Measurements from ENCODE around the gene TJP3.

The TJP3 gene

DNA sequence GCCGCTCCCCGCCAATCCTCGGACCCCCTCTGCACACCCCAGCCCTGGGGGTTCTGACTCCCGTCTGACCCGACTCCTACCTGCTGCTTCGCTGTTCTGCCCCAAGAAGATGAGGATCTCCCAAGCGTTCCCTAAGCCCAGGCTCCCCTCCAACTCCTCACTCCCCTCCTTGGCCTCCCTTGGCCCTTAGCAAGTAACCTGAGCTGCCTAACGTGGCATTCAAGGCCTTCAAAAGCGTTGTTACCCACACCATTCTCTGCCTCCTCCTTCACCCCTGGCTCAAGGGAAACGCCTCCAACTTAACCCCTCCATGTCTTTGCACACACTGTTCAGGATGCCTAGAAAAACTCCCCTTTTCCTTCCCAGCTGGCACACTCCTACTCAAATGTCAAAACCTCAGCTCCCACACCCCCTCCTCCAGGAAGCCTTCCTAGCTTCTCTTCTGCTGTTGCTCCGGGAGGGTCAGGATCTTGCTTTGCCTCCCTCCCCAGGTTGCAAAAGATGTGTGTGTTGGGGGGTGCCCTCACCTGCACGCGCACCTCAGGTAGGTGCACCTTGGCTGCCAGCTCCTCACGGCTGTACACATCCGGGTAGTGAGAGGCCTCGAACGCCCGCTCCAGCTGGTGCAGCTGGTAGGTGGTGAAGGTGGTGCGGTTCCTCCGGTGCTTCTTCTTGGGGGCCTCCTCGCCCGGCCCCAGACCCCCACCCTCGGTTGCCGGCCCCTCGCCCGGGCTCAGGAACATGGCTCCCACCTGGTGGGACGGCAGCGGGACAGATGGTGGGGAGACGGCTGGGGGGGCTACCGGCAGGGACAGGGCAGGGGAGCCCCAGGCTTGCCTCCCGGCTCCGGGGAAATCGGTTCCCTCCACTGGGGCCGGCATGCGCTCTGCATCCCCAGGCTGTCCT, 63.1 kb downstream of the TJP3 start:
- DNase-seq, result no peak

DNA sequence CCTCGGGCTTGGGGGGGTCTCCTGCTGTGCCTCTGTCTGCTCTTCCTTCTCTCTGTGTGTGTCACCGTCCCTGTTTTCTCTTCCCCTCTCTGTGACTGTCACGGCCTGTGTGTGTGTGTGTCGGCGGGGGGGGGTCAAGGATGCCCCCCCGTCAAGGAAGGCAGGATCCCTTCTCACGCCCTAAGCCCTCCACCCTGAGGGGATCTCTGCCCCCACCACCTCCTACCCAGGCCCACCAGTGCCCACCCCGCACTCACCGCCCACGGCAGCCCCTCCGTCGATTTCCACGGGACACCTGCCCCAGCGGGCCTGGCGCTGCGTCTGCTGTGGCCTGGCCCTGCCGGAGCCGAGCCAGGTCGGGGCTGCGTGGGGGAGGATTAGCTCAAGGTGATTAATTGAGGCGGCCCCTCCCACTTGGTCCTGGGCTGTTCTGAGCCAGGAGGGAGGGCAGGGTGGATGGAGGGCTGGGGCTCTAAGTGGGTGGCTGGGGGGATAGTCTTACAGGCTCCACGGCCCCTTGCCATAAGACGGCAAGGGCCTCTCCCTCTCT, 63.8 kb downstream of the TJP3 start, which contains the start of gene RAX2:
RAX2 (minus strand) TSS at position 323 of the 550 bp plus-strand sequence. CDS start 486 bp downstream, outside the sequence.
- no peak for DNase-seq

DNA sequence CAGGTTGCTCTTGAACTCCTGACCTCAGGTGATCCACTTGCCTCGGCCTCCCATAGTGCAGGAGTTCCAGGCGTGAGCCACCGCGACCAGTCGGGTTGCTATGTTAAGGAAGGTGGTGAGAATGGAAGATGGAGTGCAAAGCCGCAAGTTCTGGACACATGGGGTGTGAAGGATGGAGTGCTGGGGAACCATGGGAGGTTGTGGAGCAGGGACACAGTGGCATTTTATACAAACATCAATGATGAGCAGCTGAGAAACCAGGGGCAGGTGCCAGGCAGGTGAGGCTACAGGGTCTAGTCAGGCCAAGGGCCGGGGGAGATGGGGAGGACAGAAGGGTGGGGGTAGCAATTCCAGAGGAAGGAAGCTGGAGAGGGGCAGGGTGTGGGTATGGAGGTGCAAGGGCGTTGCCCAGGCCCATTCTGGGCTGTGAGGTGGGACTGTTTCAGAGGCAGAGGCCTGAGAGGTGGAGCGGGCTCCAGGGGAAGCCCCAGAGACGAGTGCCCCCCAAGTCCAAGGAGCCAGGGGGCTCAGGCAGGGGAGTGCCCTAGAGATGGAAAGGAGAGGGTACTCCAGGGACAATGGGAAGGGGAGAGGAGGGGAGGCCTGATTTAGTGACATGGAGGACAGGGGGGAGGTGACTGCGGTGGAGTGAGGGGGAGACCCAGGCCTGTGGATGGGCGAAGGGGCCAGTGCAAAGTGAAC, 65.8 kb downstream of the TJP3 start:
- DNase-seq, result no peak

DNA sequence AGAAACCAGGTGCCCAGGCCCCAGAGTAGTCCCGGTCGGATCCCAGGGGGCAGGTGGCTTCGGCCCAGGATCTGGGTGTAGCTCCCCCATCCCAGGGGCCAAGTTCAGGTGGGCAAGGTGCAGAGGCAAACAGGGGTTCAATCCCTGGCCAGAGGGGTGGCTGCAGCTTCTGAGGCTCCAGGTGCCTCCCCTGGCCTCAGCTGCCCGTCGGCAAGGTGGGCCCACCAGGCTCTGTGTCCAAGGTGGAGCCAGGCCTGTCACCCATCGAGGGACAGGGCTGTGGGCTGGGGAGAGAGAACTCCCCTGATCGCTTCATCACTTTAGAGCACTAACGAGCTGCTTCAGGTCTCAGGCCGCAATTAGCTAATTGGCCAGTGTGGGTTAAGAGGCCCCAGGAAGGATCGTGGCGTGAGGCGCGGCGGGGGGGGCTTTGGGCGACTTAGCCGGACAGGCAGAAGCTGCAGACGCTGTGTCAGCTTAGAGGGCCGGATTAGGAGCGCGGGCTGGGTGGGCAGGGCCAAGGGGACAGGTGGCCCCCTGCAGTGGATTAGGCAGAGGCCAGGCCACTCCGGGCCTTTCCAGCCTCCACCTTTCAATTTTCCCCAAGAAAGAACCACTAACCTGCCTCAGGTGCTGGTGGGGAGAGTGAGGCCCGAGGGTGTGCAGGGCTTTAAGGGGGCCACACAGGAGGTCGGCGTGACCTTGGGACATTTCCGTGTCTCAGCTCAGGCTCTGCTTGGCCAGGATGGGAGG, 66.6 kb downstream of the TJP3 start:
- no peak for DNase-seq

DNA sequence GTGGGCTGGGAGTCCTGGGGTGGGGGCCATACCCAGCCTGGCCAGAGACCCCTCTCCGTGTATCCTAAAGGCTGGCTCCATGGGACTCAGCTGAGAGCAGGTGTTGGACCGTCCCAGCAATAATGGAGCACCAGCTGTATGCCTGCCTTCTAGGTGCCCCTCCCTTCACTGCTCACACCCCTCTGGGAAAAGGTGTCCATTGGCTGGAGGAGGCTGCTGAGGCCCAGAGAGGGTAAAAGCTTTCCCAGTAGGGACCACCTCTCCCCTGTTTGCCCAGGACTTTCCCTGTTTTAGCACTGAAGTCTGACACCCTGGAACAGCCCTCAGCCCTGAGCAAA, 67.2 kb downstream of the TJP3 start:
- no peak for DNase-seq

DNA sequence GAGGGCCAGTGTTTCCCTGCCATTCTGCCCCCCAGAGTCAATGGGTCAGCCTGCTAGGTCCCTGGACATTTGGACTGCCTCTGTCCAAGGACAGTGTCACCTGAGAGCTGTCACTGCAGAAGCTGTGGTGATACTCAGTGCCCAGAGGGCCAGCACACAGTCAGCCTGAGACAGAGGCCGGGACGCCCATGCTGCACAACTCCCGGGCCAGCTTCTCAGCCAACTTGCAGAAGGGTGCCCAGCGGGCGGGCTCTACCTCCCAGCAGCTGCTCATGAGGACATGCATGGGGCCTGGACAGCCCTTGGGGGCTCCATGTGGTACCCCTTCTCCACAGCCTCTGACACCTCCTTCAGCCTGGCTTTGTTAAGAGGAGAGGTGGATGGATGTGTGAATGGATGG, 67.6 kb downstream of the TJP3 start:
- DNase-seq, result no peak

DNA sequence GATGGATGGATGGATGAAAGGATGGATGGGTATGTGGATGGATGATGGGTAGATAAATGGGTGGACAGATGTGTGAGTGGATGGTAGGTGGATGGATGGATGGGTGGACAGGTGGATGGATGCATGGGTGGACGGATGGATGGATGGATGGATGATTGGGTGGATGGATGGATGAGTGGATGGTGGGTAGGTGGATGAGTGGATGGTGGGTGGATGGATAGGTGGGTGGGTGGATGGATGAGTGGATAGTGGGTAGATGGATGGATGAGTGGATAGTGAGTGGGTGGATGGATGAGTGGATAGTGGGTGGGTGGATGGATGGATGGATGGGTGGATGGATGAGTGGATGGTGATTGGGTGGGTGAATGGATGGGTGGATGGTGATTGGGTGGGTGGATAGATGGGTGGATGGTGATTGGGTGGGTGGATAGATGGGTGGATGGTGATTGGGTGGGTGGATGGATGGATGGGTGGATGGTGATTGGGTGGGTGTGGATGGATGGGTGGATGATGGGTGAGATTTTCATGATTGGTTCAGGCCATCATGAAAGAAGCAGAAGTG, 68.4 kb downstream of the TJP3 start:
- no peak for DNase-seq

DNA sequence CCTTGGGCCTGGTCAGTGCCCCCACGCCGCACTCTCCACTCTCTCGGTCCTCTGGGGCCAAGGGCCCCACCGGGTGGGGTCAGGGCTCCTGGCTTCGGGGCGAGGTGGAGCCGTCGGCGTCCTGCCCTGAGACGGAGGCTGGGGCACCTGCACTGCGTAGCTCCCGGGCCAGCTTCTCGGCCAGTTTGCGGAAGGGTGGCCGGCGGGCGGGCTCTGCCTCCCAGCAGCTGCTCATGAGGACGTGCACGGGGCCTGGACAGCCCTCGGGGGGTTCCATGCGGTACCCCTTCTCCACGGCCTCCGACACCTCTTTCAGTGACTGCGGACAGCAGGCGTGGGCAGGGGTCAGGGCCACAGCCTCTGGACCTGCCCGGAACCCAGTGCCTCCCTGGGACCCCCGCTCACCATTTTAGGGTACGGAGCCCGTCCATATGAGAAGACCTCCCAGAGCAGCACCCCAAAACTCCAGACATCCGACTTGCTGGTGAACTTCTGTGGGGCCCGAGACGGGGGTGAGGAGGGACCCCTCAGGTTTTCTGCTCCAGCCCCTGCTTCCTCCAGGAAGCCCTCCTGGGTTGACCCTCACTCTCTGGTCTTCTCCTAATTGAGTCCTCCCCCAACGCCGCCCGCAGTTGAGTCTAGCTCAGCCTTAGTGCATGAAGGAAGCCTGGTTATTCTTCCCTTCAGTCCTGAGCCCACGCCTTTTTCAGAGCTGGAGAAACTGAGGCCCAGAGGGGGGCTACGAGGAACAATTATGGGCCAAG, 70.1 kb downstream of the TJP3 start:
- DNase-seq, result no peak

DNA sequence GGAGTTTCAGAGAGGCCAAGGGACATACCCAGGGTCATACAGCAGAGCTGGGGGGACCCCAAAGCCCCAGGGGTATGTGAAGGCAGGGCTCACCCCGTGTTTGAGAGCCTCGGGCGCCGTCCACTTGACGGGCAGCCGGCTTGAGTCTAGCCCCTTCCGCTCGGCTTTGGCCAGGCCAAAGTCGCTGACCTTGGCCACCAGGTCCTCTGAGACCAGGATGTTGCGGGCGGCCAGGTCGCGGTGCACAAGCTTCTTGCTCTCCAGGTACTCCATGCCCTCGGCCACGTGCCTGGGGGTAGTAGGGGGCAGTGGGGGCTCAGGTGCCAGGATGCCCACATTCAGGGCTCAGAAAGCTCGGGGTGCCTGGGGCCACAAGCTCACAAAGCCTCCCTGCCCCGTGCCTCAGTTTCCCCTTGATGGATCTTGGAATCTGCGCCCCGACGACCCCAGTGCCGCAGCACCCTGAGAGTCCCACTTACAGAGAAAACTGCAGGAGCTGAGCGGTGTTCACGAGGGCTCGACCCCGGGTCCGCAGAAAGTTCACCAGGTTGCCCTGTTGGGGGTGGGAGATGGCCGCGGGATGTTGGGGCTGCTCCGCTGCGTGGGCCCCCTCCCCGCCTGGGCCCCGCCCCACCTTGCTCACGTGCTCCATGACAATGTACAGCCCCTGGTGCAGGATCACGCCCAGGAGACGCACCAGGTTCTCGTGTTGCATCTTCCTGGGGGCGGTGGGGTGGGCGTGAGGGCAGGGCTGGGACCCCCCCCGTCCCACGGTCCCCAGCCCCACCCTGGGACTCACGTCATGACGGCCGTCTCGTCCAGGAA, 70.9 kb downstream of the TJP3 start:
- no peak for DNase-seq

DNA sequence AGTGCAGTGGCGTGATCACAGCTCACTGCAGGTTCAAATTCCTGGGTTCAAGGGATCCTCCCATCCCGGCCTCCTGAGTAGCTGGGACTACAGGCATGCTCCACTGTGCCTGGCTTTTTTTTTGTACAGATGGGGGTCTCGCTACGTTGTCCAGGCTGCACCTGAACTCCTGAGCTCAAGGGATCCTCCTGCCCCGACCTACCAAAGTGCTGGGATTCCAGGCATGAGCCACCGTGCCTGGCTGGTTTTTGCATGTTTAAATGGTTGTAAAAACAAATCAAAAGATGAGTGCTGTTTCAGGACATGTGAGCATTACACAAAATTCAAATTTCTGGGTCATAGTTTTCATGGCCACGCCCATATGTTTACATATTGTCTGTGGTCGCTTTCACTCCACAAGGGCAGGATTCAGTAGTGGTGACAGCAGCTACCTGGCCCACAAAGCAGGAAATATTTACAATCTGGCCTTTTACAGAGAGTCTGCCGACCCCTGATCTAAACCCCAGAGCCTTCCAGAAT, 72.7 kb downstream of the TJP3 start:
- no peak for DNase-seq

DNA sequence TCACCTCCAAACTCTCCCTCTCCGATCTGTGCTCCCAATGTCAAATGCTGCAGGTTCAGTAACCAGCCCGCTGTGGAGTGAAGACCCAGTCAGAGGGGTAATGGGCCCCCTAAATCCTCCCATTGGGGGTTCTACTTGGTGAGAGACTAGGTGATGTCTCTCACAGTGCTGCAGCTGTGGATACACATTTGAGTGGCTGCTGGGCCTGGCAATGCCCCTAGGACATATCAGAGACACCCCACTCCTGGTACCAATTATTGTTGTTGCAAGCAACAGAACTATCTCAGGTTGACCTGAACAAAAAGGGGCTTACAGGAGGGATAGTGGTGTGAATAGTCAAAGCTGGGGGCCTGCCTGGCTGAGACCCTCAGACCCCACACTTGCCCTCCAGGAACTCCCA, 73.4 kb downstream of the TJP3 start:
- no peak for DNase-seq

DNA sequence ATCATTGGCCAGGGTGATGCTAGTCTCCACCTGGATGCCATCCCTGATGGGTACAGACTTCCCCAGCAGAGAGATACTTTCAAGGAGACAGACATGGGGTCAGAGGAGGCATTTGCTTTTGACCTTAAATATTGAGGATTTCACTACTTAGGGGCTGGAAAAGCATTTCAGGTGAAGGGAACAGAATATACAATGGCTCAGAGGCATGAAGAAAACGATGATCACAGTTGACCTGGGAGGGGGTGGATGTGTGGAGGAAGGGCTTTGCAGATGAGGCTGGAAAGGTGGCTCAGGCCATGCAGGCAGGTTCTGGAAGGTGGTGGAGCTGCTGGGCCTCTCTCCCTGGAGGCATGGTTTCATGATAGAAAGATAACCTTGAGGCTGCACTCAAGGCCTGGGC, 74.1 kb downstream of the TJP3 start:
- DNase-seq, result no peak

DNA sequence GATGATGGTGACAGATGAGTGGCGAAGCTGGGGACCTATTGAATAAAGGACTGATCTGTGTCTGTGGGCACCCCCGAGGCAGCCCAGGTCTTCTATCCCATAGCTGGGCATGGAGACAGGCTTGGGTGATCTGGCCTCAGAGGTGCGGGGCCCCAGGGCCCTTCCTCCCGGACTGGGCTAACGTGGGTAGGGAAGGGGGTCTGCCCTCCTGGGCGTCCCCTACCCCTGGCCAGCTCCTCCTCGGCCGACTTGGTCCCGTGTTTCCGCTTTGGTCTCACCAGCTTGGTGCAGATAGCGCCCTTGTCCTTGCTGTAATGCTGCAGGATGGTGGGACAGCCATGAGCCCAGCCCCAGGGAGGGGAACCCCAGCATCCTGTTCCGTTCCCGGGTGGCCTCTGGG, 74.7 kb downstream of the TJP3 start:
- no peak for DNase-seq

DNA sequence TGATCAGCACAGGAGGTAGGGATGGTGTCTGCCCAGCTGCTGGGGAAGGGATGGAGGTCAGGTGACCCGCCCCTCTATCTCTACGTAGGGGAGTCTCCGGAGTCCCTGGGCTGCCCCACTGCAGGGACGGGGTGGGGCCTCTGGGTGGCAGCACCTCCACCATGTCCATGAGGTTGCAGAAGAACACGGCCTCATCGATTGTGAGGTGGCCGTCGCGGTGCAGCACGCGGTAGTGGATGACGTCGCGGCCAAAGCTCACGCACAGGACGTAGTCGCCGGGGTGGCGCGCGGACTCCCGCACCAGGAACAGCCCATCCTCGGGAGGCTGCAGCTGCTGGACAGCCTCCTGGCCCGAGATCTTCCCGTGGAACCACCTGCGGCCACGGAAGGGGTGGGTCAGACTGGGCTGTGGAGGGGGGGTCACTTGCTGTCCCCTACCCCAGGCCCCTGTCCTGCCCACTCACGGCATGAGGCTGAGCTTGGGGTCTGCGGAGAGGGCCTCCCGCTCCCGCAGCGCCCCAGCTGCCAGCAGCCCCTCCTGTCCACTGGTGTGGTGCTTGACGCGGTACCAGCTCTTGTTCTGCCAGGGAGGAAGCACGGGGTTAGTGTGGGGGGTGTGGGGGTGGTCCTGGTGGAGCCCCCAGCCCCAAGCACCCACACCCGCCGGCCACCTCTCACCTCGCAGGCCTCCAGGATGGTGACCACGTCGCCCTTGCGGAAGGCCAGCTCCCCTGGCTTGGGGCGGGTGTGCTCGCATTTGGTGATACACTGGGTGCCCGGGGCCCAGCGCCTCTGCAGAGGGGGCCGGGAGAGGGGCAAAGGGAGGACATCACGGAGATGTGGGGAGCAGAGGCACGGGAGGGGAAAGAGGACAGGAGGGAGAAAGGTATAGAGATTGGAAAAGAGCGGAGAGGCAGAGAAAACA, 75.7 kb downstream of the TJP3 start:
- no peak for DNase-seq

DNA sequence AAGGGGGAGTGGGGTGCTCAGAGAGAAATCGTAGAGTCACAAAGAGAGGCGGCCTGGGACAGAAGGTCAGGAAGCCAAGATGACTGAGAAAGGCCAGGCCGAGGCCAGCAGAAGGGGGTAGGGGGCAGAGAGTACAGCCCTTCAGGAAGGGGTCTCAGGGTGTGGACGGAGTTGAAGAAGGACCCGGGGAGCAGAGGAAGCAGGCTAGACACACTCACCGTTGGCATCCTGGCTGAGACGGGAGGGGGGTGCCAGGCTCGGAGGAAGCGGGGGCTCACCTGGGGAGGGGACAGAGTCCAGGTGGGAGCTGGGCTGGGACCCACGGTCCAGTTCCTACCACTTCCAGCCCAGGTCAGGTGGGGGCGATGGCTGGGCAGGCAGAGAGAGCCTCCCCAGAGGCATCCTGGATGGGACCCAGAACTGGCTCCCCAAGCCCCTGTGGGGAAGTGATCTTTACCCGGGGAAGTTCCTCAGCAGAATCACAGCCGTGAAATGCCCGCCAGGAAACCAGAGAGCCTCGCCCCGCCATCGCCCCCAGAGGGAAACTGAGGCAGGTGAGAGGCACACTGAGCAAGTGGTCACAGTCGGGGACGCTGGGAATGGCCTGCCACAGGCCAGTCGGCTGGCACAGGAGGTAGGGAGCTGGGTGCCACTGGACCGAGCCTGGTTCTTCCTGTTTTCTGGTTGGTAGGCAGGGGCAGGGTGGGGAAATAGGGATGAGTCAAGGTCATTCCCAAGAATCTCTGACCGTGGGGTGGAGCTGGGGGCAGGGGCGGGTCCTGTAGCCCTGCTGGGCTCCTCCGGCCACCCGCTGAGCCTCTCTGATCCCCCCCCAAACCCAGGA, 76.6 kb downstream of the TJP3 start:
- DNase-seq, result no peak

DNA sequence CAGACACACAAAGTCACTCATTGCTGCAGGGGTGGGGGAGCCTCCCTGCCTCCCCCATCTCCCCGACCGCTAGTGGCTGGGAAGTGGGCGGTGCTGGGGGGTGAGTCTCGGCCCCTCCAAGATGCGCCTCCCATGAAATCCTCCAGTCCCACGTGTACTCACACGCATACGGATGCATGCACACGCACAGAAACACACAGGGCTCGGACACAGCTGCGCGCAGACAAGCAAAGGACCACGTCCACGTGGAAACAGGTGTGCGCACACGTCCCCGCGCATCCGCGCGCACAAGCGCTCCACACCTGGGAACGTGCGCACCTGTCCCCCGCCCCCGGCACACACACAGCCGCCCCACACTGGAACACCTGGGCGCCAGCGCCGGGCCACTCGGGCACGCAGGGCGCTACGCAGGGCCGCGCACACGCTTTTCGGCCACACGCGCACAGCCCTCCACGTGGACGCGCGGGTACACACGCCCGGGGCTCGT, 77.3 kb downstream of the TJP3 start:
- no peak for DNase-seq

DNA sequence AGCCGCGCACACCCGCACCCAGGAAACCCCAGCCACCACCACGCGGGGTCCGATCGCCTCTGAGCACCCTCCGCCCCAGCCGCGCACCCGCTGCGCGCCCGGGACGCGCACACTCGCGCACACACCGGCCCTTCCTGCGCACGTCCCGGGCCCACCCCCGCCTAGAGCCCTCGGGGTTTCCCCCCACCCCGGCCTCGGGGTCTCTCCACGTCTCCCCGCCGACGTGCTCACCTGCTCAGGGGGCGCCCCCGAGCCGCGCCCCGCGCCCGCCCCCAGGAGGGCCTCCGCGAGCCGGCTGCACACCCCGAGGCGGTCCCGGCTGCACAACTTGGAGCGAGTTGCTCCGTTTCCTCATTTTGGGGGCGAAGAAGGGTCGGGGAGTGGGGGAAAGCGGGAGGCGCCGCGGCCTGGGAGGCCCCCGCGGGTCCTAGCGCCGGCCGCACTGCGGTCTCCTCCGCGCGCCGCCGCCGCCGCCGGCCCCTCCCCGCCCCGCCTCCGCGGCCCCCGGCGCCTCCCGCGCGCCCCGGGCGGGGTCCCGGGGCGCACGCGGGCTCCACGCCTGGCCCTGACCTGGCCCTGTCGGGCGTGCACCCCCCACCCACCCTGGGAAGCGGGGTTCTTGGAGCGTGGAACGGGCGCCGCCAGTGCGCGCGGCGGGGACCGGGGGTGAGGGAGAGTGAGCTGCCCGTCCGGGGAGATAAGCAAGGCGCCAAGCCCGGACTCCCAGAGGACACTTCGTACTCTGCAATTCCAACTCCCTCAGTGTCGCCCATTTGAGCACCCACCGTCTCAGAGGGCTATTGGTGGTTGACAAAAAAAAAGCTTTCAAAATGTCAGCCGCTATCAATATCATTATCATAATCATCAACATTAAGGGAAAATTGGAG, 78.0 kb downstream of the TJP3 start, which contains the start of gene MATK:
MATK (minus strand) TSS at position 444 of the 887 bp plus-strand sequence. CDS start 1,246 bp downstream, outside the sequence.
- no peak for DNase-seq

Data from NCI-H1105 (cell line).